ENCODE measurements around the gene OSBPL5.

OSBPL5 gene

DNA sequence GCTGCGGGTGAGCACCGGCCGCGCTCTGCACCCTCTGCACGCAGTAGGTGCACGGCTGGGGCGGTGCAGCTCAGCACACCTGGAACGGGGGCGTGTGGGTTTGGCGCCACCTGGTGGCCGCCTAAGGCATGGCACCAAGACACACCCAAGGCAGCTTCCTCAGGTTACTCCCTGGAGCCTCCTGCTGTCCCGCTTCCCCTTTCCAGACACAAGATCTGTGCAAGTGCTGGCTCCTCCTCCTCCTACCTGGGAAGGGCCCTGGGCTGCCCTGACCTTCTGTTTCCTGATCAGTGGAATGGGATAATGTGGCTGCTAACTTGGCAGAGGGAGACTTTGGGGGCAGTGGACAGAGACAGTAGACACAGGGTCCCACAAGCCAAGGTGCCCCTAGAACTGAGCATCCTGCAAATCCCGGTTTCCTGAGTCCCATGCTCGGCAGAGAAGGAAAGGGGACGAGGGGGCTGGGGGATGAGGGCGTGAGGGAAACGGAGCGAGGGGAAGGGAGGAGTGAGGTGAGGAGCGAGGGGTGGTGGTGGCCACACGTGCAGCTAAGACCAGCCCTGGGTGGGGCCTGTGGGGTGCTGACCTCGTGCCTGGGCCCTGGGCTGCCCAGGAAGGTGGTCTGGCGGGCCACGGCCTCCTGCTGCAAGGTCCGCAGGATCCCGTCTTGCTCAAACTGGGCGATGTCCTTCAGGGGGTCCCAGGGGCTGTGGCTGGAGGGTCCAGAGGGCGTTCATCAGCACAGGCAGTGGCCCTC, 73.1 kb downstream of the OSBPL5 start (continued):
- TF ChIP-seq, protein P1, sequence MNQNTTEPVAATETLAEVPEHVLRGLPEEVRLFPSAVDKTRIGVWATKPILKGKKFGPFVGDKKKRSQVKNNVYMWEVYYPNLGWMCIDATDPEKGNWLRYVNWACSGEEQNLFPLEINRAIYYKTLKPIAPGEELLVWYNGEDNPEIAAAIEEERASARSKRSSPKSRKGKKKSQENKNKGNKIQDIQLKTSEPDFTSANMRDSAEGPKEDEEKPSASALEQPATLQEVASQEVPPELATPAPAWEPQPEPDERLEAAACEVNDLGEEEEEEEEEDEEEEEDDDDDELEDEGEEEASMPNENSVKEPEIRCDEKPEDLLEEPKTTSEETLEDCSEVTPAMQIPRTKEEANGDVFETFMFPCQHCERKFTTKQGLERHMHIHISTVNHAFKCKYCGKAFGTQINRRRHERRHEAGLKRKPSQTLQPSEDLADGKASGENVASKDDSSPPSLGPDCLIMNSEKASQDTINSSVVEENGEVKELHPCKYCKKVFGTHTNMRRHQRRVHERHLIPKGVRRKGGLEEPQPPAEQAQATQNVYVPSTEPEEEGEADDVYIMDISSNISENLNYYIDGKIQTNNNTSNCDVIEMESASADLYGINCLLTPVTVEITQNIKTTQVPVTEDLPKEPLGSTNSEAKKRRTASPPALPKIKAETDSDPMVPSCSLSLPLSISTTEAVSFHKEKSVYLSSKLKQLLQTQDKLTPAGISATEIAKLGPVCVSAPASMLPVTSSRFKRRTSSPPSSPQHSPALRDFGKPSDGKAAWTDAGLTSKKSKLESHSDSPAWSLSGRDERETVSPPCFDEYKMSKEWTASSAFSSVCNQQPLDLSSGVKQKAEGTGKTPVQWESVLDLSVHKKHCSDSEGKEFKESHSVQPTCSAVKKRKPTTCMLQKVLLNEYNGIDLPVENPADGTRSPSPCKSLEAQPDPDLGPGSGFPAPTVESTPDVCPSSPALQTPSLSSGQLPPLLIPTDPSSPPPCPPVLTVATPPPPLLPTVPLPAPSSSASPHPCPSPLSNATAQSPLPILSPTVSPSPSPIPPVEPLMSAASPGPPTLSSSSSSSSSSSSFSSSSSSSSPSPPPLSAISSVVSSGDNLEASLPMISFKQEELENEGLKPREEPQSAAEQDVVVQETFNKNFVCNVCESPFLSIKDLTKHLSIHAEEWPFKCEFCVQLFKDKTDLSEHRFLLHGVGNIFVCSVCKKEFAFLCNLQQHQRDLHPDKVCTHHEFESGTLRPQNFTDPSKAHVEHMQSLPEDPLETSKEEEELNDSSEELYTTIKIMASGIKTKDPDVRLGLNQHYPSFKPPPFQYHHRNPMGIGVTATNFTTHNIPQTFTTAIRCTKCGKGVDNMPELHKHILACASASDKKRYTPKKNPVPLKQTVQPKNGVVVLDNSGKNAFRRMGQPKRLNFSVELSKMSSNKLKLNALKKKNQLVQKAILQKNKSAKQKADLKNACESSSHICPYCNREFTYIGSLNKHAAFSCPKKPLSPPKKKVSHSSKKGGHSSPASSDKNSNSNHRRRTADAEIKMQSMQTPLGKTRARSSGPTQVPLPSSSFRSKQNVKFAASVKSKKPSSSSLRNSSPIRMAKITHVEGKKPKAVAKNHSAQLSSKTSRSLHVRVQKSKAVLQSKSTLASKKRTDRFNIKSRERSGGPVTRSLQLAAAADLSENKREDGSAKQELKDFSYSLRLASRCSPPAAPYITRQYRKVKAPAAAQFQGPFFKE (tag by site-specific recombination; IDR thresholded peaks at IDR 0.05; ENCODE audit: borderline replicate concordance): no peak
- TF ChIP-seq ZNF155 (tag by site-specific recombination; IDR thresholded peaks at IDR 0.05) (no peak), ZNF776 (tag by site-specific recombination; IDR thresholded peaks at IDR 0.05; ENCODE audit: borderline replicate concordance) (no peak), SCRT2 (tag by site-specific recombination; IDR thresholded peaks at IDR 0.05) (no peak), KLF16 (tag by site-specific recombination; IDR thresholded peaks at IDR 0.05) (peak; percentile 68; the same call in 1 of the 2 replicates), ZNF549 (tag by site-specific recombination; IDR thresholded peaks at IDR 0.05) (no peak), ZNF843 (tag by site-specific recombination; IDR thresholded peaks at IDR 0.05) (no peak), ZNF157 (tag by site-specific recombination; IDR thresholded peaks at IDR 0.05) (no peak), ZNF426 (tag by site-specific recombination; IDR thresholded peaks at IDR 0.05) (no peak), TRIM28 (IDR thresholded peaks at IDR 0.05; ENCODE audit: borderline replicate concordance, low read length) (no peak), ZNF10 (tag by site-specific recombination; IDR thresholded peaks at IDR 0.05) (0 out of 2 replicates have a peak, but pooled peaks have one; percentile 21), FEZF1 (tag by site-specific recombination; IDR thresholded peaks at IDR 0.05) (no peak), ZNF629 (tag by site-specific recombination; IDR thresholded peaks at IDR 0.05) (no peak), ZNF146 (tag by site-specific recombination; IDR thresholded peaks at IDR 0.05) (no peak), ZNF223 (tag by site-specific recombination; IDR thresholded peaks at IDR 0.05) (no peak), ZNF292 (tag by site-specific recombination; IDR thresholded peaks at IDR 0.05; ENCODE audit: borderline replicate concordance, low read depth) (no peak), SP3 (tag by site-specific recombination; IDR thresholded peaks at IDR 0.05) (no peak), SETDB1 (IDR thresholded peaks at IDR 0.05; ENCODE audit: insufficient read length, low read length) (no peak), KLF9 (tag by site-specific recombination; IDR thresholded peaks at IDR 0.05; ENCODE audit: low read depth) (peak; percentile 92), ZNF138 (tag by site-specific recombination; IDR thresholded peaks at IDR 0.05; ENCODE audit: borderline replicate concordance) (no peak), RBAK (tag by site-specific recombination; IDR thresholded peaks at IDR 0.05) (no peak), ZNF600 (tag by site-specific recombination; IDR thresholded peaks at IDR 0.05) (0 out of 2 replicates have a peak, but pooled peaks have one; percentile 23), ZNF561 (tag by site-specific recombination; IDR thresholded peaks at IDR 0.05; ENCODE audit: borderline replicate concordance) (no peak)
- TF ChIP-seq, protein P2, sequence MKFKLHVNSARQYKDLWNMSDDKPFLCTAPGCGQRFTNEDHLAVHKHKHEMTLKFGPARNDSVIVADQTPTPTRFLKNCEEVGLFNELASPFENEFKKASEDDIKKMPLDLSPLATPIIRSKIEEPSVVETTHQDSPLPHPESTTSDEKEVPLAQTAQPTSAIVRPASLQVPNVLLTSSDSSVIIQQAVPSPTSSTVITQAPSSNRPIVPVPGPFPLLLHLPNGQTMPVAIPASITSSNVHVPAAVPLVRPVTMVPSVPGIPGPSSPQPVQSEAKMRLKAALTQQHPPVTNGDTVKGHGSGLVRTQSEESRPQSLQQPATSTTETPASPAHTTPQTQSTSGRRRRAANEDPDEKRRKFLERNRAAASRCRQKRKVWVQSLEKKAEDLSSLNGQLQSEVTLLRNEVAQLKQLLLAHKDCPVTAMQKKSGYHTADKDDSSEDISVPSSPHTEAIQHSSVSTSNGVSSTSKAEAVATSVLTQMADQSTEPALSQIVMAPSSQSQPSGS (tag by site-specific recombination; IDR thresholded peaks at IDR 0.05; ENCODE audit: low read depth): no peak
- TF ChIP-seq, protein P3, sequence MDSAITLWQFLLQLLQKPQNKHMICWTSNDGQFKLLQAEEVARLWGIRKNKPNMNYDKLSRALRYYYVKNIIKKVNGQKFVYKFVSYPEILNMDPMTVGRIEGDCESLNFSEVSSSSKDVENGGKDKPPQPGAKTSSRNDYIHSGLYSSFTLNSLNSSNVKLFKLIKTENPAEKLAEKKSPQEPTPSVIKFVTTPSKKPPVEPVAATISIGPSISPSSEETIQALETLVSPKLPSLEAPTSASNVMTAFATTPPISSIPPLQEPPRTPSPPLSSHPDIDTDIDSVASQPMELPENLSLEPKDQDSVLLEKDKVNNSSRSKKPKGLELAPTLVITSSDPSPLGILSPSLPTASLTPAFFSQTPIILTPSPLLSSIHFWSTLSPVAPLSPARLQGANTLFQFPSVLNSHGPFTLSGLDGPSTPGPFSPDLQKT (IDR thresholded peaks at IDR 0.05; ENCODE audit: borderline replicate concordance, low read depth, low read length): no peak
- TF ChIP-seq, protein P4, sequence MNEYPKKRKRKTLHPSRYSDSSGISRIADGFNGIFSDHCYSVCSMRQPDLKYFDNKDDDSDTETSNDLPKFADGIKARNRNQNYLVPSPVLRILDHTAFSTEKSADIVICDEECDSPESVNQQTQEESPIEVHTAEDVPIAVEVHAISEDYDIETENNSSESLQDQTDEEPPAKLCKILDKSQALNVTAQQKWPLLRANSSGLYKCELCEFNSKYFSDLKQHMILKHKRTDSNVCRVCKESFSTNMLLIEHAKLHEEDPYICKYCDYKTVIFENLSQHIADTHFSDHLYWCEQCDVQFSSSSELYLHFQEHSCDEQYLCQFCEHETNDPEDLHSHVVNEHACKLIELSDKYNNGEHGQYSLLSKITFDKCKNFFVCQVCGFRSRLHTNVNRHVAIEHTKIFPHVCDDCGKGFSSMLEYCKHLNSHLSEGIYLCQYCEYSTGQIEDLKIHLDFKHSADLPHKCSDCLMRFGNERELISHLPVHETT (tag by site-specific recombination; IDR thresholded peaks at IDR 0.05): no peak
- TF ChIP-seq, protein P5, sequence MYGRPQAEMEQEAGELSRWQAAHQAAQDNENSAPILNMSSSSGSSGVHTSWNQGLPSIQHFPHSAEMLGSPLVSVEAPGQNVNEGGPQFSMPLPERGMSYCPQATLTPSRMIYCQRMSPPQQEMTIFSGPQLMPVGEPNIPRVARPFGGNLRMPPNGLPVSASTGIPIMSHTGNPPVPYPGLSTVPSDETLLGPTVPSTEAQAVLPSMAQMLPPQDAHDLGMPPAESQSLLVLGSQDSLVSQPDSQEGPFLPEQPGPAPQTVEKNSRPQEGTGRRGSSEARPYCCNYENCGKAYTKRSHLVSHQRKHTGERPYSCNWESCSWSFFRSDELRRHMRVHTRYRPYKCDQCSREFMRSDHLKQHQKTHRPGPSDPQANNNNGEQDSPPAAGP (tag by site-specific recombination; IDR thresholded peaks at IDR 0.05): peak; percentile 75; the same call in 1 of the 2 replicates
- TF ChIP-seq, protein P6, sequence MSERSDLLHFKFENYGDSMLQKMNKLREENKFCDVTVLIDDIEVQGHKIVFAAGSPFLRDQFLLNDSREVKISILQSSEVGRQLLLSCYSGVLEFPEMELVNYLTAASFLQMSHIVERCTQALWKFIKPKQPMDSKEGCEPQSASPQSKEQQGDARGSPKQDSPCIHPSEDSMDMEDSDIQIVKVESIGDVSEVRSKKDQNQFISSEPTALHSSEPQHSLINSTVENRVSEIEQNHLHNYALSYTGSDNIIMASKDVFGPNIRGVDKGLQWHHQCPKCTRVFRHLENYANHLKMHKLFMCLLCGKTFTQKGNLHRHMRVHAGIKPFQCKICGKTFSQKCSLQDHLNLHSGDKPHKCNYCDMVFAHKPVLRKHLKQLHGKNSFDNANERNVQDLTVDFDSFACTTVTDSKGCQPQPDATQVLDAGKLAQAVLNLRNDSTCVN (tag by site-specific recombination; optimal IDR thresholded peaks at IDR 0.05): peak; percentile 19

Data from HEK293 (cell line).